ENCODE measurements around the gene DCDC1. TPM values are rescaled to one million over a fixed set of nuclear protein-coding genes. Genes with fewer than 3 reads are reported as not detected.

The DCDC1 gene
- total and polyA plus RNA-seq, 9 of the 15 experiments (the other 6 are each of a cell fraction or from before 2014, with no cell fraction given) = 0.05 to 0.18 (median 0.08) TPM; not detected in 3

GRCh38 chr11:31303644-31304180, 65.8 kb downstream of the DCDC1 start:
- BruUV-seq (replicated peaks) = no TSS peak
- intact Hi-C loops (cut with micrococcal nuclease) (no loop called here), in situ Hi-C loops (cut with MboI) (no loop called here)
- Histone ChIP-seq H3K4me3 (no peak overlapping the region), H3K4me1 (replicated peaks in 1 of 2; ENCODE audit: control insufficient read depth in 2 of 2, insufficient read depth in 2 of 2, low read length in 2 of 2) (no peaks in the 10 kb centered on the region), H3K9ac (ENCODE audit: insufficient read depth in 1 of 2, low read depth in 2 of 2, low read length in 2 of 2) (no peak overlapping the region), H2AFZ (ENCODE audit: low read depth, low read length) (no peak overlapping the region), H3K9me1 (ENCODE audit: control insufficient read depth, insufficient read depth, low read length) (no peaks in the 10 kb centered on the region), H3K27me3 (ENCODE audit: control insufficient read depth in 2 of 2, insufficient read depth in 2 of 2, low read length in 2 of 2) (no peaks in the 10 kb centered on the region), H3K4me2 (ENCODE audit: insufficient read depth, low read length) (no peak overlapping the region), H3K79me2 (ENCODE audit: control insufficient read depth, insufficient read depth, low read length) (no peaks in the 10 kb centered on the region), H4K20me1 (replicated peaks; ENCODE audit: control insufficient read depth, insufficient read depth, low read length) (no peaks in the 10 kb centered on the region), H3K36me3 (ENCODE audit: control insufficient read depth, insufficient read depth, low read length) (no peaks in the 10 kb centered on the region), H3K9me3 (replicated peaks; ENCODE audit: control insufficient read depth, insufficient read depth, low read depth, low read length) (no peaks in the 10 kb centered on the region), H3K27ac (ENCODE audit: extremely low read depth, low read depth, low read length) (no peak overlapping the region)
- ATAC-seq (no peak), FAIRE-seq (peak; percentile 61), DNase-seq (ENCODE audit: extremely low read depth in 1 of 4, low spot score in 3 of 4) (no peak)
- ChIA-PET POLR2A (no interaction called here), CTCF (ENCODE audit: low intra/inter-chr PET ratio) (no interaction called here)
- WGBS (ENCODE audit: insufficient coverage, low coverage, missing lambda C conversion rate) = 0% methylated on average over 3 of the region's 3 CpGs
- TF ChIP-seq HNRNPLL (IDR thresholded peaks at IDR 0.05; ENCODE audit: low read depth, low read length, poor library complexity, severe bottlenecking) = no peak
- no peak for TF ChIP-seq ZKSCAN8 (CRISPR knock-in tag; IDR thresholded peaks at IDR 0.05)

- no peaks in the 10 kb centered on the region for H3K79me2 ChIP-seq (ENCODE audit: control insufficient read depth, insufficient read depth, low read length)
- H3K9ac ChIP-seq (ENCODE audit: insufficient read depth in 1 of 2, low read depth in 2 of 2, low read length in 2 of 2) = no peak overlapping the region
- DNase-seq (ENCODE audit: extremely low read depth in 1 of 4, low spot score in 3 of 4) = no peak
- intact Hi-C loops (cut with micrococcal nuclease) (no loop called here), in situ Hi-C loops (cut with MboI) (no loop called here)
- H3K36me3 ChIP-seq (ENCODE audit: control insufficient read depth, insufficient read depth, low read length) = no peaks in the 10 kb centered on the region
- H3K27ac ChIP-seq (ENCODE audit: extremely low read depth, low read depth, low read length) = no peak overlapping the region
- no peaks in the 10 kb centered on the region for H3K9me1 ChIP-seq (ENCODE audit: control insufficient read depth, insufficient read depth, low read length)
- H3K4me2 ChIP-seq (ENCODE audit: insufficient read depth, low read length) = no peak overlapping the region
- no peaks in the 10 kb centered on the region for H3K27me3 ChIP-seq (ENCODE audit: control insufficient read depth in 2 of 2, insufficient read depth in 2 of 2, low read length in 2 of 2)
- TF ChIP-seq GATA2 (CRISPR knock-in tag; IDR thresholded peaks at IDR 0.05) = no peak
- no peak for FAIRE-seq
- WGBS (ENCODE audit: insufficient coverage, low coverage, missing lambda C conversion rate) = 1% methylated on average over 5 of the region's 5 CpGs
- ChIA-PET POLR2A (no interaction called here), CTCF (ENCODE audit: low intra/inter-chr PET ratio) (no interaction called here)
- no TSS peak for BruUV-seq (replicated peaks)
- H3K4me3 ChIP-seq = no peak overlapping the region
- no peak for ATAC-seq
- H2AFZ ChIP-seq (ENCODE audit: low read depth, low read length) = no peak overlapping the region
- no peaks in the 10 kb centered on the region for H4K20me1 ChIP-seq (replicated peaks; ENCODE audit: control insufficient read depth, insufficient read depth, low read length)
- H3K4me1 ChIP-seq (replicated peaks in 1 of 2; ENCODE audit: control insufficient read depth in 2 of 2, insufficient read depth in 2 of 2, low read length in 2 of 2) = no peaks in the 10 kb centered on the region
- no peaks in the 10 kb centered on the region for H3K9me3 ChIP-seq (replicated peaks; ENCODE audit: control insufficient read depth, insufficient read depth, low read depth, low read length)
These were observed 67.7 kb downstream of the DCDC1 start for GRCh38 chr11:31301549-31302510.

Measured in K562 (cell line).